ENCODE data around the gene OR13H1.

OR13H1 gene

GRCh38 chrX:131558562-131558961 lies 14.7 kb downstream of the OR13H1 start:
- ChIA-PET CTCF (no interaction called here), POLR2A (no interaction called here)
- no peak for DNase-seq (ENCODE audit: low read depth, low spot score)
- H3K4me3 ChIP-seq (ENCODE audit: low read depth, low read length) = no peak overlapping the region
- no peak for TF ChIP-seq CTCF (IDR thresholded peaks at IDR 0.05; ENCODE audit: insufficient read depth, low read length, missing control alignments)

- no peak for TF ChIP-seq CTCF (IDR thresholded peaks at IDR 0.05; ENCODE audit: insufficient read depth, low read length, missing control alignments)
- POLR2A ChIA-PET = no interaction called here
- no peak for DNase-seq (ENCODE audit: low read depth, low spot score)
- CTCF ChIA-PET = no interaction called here
- H3K4me3 ChIP-seq (ENCODE audit: low read depth, low read length) = no peak overlapping the region
These were observed 20.8 kb downstream of the OR13H1 start for GRCh38 chrX:131564553-131565229.

- no peak for TF ChIP-seq CTCF (IDR thresholded peaks at IDR 0.05; ENCODE audit: insufficient read depth, low read length, missing control alignments)
- POLR2A ChIA-PET = no interaction called here
- CTCF ChIA-PET = no interaction called here
- DNase-seq (ENCODE audit: low read depth, low spot score) = no peak
- no peak overlapping the region for H3K4me3 ChIP-seq (ENCODE audit: low read depth, low read length)
These were observed 22.0 kb downstream of the OR13H1 start for GRCh38 chrX:131565909-131566308.

GRCh38 chrX:131571348-131571747 lies 27.5 kb downstream of the OR13H1 start:
- ChIA-PET CTCF (no interaction called here), POLR2A (no interaction called here)
- no peak overlapping the region for H3K4me3 ChIP-seq (ENCODE audit: low read depth, low read length)
- no peak for DNase-seq (ENCODE audit: low read depth, low spot score)
- no peak for TF ChIP-seq CTCF (IDR thresholded peaks at IDR 0.05; ENCODE audit: insufficient read depth, low read length, missing control alignments)

GRCh38 chrX:131572372-131573014 lies 28.6 kb downstream of the OR13H1 start:
- no peak overlapping the region for H3K4me3 ChIP-seq (ENCODE audit: low read depth, low read length)
- POLR2A ChIA-PET = no interaction called here
- no peak for TF ChIP-seq CTCF (IDR thresholded peaks at IDR 0.05; ENCODE audit: insufficient read depth, low read length, missing control alignments)
- no peak for DNase-seq (ENCODE audit: low read depth, low spot score)
- CTCF ChIA-PET = no interaction called here

- CTCF ChIA-PET = no interaction called here
- no peak overlapping the region for H3K4me3 ChIP-seq (ENCODE audit: low read depth, low read length)
- DNase-seq (ENCODE audit: low read depth, low spot score) = no peak
- POLR2A ChIA-PET = no interaction called here
- TF ChIP-seq CTCF (IDR thresholded peaks at IDR 0.05; ENCODE audit: insufficient read depth, low read length, missing control alignments) = no peak
These were observed 33.5 kb downstream of the OR13H1 start for GRCh38 chrX:131577413-131577812.
